HG03060 (cell line): ENCODE measurements around the gene IER2.
"Not testable (repeated sequence)": the region's sequence is repeated elsewhere in the genome, so short reads cannot be mapped to it uniquely, and the experiment has no call there.

Experiments
- ATAC-seq: cut with Tn5 transposase; IDR thresholded peaks from one replicate; pipeline ENCODE4 v1.9.1; 2021; ENCODE audit warnings: low read depth, moderate number of reproducible peaks; ENCODE audit not compliant: unreplicated experiment

Gene IER2

DNA sequence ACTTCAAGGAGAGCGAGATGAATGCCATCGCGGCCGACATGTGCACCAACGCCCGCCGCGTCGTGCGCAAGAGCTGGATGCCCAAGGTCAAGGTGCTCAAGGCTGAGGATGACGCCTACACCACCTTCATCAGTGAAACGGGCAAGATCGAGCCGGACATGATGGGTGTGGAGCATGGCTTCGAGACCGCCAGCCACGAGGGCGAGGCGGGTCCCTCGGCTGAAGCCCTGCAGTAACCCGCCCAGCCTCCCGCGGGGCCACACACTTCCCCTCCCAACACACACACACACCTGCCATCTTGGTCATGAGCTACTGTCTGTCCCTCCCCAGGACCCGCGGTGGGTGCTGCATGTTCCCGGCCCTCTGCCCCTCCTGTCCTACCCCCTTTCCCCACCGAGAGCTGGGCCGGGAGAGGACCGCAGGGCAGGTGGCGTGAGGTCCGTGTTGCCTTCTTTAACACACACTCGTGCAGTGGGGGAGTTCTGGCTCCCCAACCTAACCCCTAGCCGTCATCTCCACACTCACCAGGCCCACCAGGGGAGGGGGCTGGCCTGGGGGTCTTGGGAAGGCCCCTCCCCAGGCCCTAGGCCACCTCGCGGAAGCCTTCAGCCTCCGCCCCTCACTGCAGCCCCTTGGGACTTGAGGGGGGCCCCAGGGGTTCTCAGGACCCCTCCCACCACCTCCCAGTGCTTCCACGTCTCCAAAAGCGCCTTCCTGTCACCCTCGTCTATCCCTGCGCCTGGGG lies 11.9 kb upstream of the IER2 start:
- no peak for ATAC-seq

GRCh38 chr19:13138916-13139198 lies 11.4 kb upstream of the IER2 start:
- ATAC-seq: no peak

DNA sequence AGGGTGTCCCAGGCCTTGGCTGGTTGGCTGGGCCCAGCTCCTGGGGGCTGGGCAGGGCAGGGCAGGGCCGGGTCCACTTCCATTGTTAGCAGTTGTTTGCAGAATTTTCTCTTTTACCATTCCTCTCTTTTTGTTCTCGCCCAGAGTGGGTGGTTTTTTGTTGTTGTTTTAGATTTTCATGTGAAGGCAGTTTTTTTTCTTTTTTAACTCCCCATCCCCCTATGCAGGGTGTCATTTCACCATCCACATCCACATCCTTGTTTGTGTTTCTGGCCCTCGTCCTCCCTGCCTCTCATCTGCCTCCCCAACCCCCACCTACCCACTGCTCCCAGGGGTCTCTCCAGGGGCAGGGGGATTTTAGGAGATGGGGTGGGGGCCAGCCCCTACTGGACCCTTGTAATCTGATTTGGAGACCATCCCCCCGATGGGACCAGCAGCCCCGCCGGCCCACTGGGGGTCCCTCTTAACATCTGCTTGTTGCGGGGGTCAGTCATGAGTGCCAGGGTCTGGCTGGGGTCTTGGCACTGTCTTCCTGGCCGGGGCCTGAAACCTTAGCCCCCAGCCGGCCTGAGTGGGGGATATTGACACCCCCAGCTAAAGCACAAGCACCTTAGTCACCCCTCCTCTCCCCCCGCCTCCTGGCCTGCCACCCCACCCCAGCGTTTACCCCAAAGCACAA lies 10.4 kb upstream of the IER2 start:
- ATAC-seq: no peak

DNA sequence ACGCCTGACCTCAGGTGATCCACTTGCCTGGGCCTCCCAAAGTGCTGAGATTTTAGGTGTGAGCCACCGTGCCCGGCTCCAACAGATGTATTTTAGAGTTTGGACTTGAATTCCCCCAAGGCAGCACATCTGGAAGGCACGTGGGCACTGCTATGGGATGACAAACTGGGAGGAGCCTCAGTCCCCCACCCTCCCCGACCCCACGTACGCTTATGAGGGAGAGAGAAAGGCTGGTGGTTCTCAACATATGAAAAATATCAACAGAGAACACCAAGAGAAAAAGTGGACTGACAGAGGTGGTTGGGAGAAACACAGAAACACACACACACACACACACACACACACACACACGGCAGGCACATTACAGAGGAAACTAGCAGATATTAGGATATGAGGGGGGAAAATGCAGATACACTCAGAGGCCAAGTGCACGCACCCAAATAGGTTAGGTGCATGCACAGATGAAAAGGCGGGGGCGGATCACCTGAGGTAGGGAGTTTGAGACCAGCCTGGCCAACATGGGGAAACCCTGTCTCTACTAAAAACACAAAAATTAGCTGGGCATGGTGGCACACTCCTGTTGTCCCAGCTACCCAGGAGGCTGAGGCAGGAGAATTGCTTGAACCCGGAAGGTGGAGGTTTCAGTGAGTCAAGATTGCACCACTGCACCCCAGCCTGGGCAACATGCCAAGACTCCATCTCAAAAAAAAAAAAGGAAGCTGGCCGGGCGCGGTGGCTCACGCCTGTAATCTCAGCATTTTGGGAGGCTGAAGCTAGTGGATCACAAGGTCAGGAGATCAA lies 3.2 kb upstream of the IER2 start:
- ATAC-seq: no peak

DNA sequence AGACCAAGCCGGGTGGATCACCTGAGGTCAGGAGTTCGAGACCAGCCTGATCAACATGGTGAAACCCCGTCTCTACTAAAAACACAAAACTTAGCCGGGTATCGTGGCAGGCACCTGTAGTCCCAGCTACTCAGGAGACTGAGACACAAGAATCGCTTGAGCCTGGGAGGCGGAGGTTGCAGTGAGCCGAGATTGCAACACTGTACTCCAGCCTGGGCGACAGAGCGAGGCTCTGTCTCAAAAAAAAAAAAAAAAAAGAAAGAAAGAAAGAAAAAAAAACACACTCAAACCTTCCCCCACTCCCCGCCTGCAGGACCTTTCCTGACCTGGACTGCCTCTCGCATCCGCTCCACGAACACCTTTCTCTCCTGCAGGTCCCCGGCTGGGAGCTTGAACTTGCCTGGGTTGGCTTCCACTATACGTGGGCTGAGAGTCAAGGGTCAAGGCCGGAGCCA lies 1.0 kb upstream of the IER2 start:
- not testable (repeated sequence) for ATAC-seq

DNA sequence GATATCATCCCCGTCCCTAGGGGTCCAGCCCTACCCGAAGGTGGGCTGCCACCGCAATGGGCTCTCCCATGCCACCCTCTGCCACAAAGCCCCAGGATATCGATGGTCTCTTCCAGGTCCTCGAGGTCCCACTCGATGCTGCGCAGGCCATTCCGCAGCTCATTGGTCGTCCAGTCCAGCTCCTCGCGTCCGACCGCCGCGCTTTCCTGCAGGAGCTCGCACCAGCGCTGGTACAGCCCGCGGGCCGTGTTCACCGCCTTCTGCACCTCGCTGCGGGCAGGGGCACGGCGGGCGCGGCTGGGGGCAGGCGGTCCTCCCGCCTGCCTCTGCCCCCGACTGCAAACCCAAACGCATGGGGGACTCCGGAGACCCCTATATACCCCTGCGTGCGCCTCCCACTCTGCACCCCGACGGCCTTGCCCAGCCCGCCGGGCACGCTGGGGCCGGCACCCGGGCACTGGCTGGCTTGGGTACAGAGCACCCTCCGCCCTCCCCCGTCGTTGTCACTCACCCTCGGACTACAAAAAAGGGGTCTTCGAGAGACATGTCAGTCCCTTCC lies 504 bp upstream of the IER2 start:
- ATAC-seq: no peak

DNA sequence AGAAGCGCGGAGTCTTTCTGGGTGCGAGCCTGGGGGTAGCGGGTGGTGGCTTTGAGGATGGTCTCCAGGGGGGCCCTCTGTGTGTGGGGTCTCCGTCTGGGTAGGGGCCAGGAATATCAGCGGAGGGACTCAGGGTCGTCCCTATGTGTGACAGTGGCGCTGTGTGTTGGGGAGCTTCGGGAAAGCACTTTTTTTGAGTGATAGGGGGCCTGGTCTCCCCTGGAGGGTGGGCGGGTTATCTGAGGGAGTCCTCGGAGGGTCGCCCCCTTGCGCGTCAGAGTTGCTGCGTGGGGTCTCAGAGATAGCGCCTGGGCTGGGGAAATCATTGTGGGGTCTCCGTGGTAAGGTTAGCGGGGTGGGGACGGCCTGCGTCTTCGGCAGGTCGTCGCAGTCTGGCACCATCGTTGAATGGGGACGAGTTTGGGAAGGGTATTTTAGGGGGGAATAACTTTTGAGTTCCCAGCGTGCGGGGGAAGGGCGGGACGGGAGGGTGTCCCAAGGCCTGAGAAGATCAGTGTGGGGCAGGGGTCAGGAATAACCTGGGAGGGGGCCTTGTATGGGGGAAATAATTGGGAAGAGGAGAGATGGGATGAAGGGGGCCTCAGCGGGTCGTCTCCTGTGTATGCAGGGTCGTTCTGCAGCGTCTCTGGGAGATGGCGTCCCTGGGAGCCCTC lies 857 bp downstream of the IER2 start:
- no peak for ATAC-seq

- peak; percentile 21 for ATAC-seq
These were observed 1.6 kb downstream of the IER2 start for GRCh38 chr19:13151605-13152355.

DNA sequence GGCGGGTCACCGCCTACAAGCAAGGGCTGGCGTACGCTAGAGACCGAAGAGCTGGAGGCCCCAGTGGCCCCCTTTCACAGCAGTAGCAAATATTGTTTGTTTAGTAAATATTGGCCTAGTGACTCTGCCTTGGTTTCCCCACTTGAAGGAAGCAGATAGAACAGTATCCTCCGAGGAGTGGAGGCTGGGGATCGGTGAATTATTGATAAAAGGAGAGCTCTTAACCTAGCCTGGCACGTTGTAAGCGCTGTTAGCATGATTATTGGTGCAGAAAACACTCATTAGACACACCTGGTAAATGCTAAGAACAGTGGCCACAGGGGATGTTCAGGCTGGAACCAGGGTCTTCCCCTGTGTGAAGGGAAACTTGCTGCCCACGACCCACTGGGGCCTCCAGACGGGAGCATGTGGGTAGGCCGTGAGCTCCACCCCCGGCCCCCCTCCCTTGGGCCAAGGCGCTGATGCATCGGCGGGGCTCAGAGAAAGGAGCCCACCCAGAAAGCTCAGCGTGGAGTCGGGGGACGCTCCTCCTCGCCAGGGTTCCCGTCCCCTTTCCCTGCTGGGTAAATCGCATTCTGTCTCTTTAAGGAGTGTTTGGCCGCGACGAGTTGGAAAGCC lies 2.3 kb downstream of the IER2 start:
- ATAC-seq: no peak

DNA sequence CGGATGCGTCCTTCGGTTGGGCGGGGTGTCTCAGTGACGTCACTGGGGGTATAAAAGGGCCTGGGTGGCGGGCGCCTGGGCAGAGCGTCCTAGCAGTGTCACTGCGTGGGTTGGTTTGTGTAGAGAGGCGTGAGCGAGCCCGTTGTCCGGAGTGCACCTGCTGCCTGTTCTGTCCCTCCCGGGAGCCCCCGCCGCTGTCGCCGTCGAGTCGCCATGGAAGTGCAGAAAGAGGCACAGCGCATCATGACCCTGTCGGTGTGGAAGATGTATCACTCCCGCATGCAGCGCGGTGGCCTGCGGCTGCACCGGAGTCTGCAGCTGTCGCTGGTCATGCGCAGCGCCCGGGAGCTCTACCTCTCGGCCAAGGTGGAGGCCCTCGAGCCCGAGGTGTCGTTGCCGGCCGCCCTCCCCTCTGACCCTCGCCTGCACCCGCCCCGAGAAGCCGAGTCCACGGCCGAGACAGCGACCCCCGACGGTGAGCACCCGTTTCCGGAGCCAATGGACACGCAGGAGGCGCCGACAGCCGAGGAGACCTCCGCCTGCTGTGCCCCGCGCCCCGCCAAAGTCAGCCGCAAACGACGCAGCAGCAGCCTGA lies 2.9 kb downstream of the IER2 start:
- peak; percentile 20 for ATAC-seq

DNA sequence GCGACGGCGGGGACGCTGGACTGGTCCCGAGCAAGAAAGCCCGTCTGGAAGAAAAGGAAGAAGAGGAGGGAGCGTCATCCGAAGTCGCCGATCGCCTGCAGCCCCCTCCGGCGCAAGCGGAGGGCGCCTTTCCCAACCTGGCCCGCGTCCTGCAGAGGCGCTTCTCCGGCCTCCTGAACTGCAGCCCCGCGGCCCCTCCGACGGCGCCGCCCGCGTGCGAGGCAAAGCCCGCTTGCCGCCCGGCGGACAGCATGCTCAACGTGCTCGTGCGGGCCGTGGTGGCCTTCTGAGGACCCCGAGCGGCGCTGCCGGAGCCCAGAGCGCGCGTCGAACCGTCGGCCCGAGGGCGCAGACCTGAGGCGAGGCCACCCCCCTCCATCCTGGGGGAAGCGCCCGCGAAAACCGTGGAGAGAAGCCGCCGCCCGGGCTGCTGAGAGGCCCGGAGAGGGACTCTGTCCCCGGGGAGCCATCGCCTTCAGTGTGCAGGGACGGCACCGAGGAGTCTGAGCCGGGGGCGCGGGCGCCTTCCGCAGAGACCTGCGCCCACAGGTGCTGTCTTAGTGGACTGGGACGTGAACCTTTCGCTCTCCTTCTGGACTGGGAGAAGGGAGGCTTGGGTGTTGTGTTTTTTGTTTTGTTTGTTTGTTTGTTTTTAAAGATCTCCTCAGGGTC lies 3.5 kb downstream of the IER2 start:
- no peak for ATAC-seq

DNA sequence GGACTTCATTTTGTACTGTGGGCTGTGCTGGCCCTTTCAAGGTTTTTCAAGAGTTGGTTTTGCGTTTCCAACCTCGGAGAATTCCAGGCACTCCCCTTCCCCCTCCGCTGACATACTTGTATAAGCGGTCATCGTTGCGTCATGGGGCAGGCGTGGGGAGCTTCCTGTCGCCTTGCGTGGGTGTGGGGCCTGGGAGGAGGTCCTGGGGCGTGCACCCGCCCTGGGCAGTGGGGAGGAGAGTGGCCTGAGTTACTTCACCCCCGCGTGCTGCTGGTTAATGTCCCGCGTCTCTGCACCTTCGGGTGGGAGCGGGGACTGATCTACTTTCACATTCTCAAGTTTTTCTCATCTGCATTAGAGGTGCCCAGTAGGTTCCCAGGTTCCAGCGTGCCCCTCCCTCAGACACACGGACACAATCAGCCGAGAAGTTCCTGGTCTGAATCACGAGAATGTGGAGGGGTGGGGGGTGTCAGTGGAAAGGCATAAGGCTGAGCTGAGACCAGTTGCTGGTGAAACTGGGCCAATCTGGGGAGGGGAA lies 4.1 kb downstream of the IER2 start:
- ATAC-seq: no peak

- no peak for ATAC-seq
These were observed 4.8 kb downstream of the IER2 start for GRCh38 chr19:13154911-13155471.

- ATAC-seq: no peak
These were observed 5.5 kb downstream of the IER2 start for GRCh38 chr19:13155472-13156359.

DNA sequence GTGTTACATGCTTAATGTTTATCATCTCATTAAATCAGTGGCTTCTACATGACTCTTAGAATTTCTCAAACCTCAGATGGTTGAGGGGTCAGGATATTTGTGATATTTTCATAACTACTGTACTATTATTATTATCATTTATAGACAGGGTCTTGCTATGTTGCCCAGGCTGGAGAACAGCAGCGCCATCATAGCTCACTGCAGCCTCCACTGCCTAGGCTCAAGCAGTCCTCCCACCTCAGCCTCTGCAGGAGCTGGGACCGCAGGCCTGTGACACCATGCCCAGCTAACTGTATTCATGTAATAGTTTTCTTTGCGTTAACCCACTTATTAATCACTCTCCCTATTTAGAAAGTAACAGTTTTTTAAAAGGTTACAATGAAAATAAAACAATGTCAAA lies 9.5 kb downstream of the IER2 start:
- ATAC-seq: no peak

DNA sequence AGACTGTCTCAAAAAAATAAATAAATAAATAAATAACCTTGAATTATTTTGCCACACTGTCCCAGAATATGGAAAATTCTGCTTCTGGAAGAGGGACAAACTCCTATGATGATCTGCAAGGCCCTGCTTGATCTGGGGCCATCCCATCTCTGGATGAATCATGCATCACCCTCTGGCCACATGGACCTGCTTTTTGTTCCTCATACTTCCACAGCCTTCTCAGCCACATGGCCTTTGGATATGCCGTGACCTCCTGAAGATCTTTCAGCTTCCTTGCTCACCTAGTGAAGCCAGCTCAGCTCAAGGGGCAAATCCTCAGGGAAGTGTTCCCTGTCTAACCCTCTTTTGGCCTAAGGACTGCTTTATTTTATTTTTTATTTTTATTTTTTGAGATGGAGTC lies 10.3 kb downstream of the IER2 start:
- ATAC-seq: no peak
